ENCODE measurements around the gene AUTS2.

AUTS2 gene

DNA sequence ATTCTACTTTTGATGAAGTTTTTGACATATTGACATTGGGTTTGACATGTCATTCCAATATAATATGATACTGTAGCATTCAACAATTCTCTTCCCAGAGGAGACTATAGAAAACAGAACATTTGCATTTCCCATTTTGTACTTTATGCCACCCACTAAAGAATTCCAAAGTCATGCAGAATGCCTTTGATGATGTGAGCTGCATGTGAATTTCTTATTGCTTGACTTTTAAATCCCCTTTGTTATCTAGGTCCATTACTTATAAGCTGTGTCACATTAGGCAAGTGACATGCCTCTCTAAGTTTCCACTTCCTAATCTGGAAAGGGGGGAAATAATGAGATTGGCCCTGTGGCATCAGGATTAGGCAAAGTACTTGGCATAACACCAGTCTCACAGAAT is 436.7 kb downstream of the AUTS2 start:
- no peak overlapping the region for H3K9ac ChIP-seq (ENCODE audit: low read length in 2 of 2)
- no peaks in the 10 kb centered on the region for H3K27me3 ChIP-seq (ENCODE audit: control insufficient read depth in 1 of 2, insufficient read depth in 2 of 2, low read length in 2 of 2)
- no peak overlapping the region for H3K27ac ChIP-seq (ENCODE audit: low read length)
- no peak overlapping the region for H3K4me3 ChIP-seq (ENCODE audit: low read length in 2 of 2)
- H3K9me3 ChIP-seq (ENCODE audit: control insufficient read depth in 2 of 2, low read length in 2 of 2), result no peaks in the 10 kb centered on the region
- no peaks in the 10 kb centered on the region for H3K4me1 ChIP-seq (ENCODE audit: control insufficient read depth, insufficient read depth, low read length)
- no peaks in the 10 kb centered on the region for H3K36me3 ChIP-seq (ENCODE audit: control insufficient read depth in 2 of 2, insufficient read depth in 2 of 2, low read length in 2 of 2)

- Histone ChIP-seq H3K27me3 (ENCODE audit: control insufficient read depth in 1 of 2, insufficient read depth in 2 of 2, low read length in 2 of 2) (no peaks in the 10 kb centered on the region), H3K9ac (ENCODE audit: low read length in 2 of 2) (no peak overlapping the region), H3K9me3 (ENCODE audit: control insufficient read depth in 2 of 2, low read length in 2 of 2) (no peaks in the 10 kb centered on the region), H3K36me3 (ENCODE audit: control insufficient read depth in 2 of 2, insufficient read depth in 2 of 2, low read length in 2 of 2) (no peaks in the 10 kb centered on the region), H3K27ac (ENCODE audit: low read length) (no peak overlapping the region), H3K4me1 (ENCODE audit: control insufficient read depth, insufficient read depth, low read length) (no peaks in the 10 kb centered on the region), H3K4me3 (ENCODE audit: low read length in 2 of 2) (no peak overlapping the region)
Observed at GRCh38 chr7:70035519-70035918, 437.2 kb downstream of the AUTS2 start.

DNA sequence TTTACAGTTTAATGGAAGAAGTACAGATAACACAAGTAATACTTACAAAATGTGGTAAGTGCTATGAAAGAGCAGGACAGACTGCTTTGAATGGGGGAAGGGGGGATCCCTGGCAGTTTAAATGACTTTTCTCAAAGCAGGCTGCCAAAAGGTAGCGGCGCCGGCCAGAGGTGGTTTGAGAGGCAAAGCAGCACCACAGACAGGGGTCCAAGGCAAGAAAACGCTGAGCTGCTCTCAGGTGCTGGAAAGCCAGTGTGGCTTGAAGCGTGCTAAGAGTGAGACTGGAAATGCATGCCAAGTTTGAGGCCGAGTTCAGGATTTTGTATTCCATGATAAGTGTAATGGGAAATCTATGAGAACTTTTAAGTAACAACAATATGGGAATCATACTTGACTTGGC is 437.7 kb downstream of the AUTS2 start:
- Histone ChIP-seq H3K27ac (ENCODE audit: low read length) (no peak overlapping the region), H3K4me3 (ENCODE audit: low read length in 2 of 2) (no peak overlapping the region), H3K4me1 (ENCODE audit: control insufficient read depth, insufficient read depth, low read length) (no peaks in the 10 kb centered on the region), H3K9ac (ENCODE audit: low read length in 2 of 2) (no peak overlapping the region), H3K36me3 (ENCODE audit: control insufficient read depth in 2 of 2, insufficient read depth in 2 of 2, low read length in 2 of 2) (no peaks in the 10 kb centered on the region), H3K9me3 (ENCODE audit: control insufficient read depth in 2 of 2, low read length in 2 of 2) (no peaks in the 10 kb centered on the region), H3K27me3 (ENCODE audit: control insufficient read depth in 1 of 2, insufficient read depth in 2 of 2, low read length in 2 of 2) (no peaks in the 10 kb centered on the region)

DNA sequence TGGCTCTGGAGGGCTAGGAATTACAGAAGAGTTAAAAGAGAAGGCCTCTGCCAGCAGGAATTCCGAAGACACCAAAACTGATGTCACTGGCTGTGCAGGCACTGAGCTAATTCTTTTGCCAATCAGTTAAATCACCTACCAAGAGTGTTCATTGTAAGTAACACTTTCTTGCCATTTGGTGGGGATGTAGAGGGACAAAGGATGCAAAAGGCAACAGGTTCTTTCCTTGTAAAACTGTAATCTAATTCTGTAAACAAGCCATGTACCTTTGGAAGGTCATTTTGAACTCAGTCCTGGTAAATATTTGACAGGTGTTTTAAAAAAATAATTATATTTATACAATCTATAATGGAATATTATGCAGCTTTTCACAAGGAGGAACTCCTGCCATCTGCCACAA is 438.4 kb downstream of the AUTS2 start:
- Histone ChIP-seq H3K4me3 (ENCODE audit: low read length in 2 of 2) (no peak overlapping the region), H3K9ac (ENCODE audit: low read length in 2 of 2) (no peak overlapping the region), H3K4me1 (ENCODE audit: control insufficient read depth, insufficient read depth, low read length) (no peaks in the 10 kb centered on the region), H3K27me3 (ENCODE audit: control insufficient read depth in 1 of 2, insufficient read depth in 2 of 2, low read length in 2 of 2) (no peaks in the 10 kb centered on the region), H3K36me3 (ENCODE audit: control insufficient read depth in 2 of 2, insufficient read depth in 2 of 2, low read length in 2 of 2) (no peaks in the 10 kb centered on the region), H3K9me3 (ENCODE audit: control insufficient read depth in 2 of 2, low read length in 2 of 2) (no peaks in the 10 kb centered on the region), H3K27ac (ENCODE audit: low read length) (no peak overlapping the region)

DNA sequence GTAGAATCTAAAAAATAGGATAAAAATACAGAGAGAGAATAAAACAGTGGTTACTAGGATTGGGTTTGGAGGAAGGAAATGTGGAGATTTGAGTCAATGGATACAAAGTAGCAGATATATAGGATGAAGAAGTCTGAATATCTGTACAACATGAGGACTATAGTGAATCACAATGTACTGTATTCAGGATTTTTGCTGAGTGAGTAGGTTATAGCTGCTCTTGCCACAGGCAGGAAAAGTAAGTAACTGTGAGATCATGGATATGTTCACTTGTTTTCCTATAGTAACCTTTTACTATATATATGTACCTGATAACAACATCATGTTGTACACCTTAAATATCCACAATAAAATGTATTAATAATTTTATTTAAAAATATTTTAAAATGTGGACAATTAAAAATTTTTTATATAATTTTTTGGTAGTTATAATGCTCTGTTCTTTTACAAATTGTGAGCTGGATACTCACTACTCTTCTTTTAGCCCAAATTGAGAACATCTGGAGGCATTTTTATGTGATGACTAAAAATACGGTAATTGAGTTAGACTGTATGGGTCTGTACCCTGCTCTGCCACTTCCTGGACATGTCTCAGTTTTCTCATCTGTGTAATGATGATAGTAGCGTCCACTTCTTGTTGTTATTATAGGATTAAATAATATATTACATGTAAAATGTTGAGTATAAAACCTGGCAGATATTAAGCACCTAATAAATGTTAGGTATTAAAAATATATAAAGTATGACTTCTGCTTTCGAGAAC is 439.1 kb downstream of the AUTS2 start:
- H3K27ac ChIP-seq (ENCODE audit: low read length), result no peak overlapping the region
- no peaks in the 10 kb centered on the region for H3K36me3 ChIP-seq (ENCODE audit: control insufficient read depth in 2 of 2, insufficient read depth in 2 of 2, low read length in 2 of 2)
- no peaks in the 10 kb centered on the region for H3K4me1 ChIP-seq (ENCODE audit: control insufficient read depth, insufficient read depth, low read length)
- H3K9ac ChIP-seq (ENCODE audit: low read length in 2 of 2), result no peak overlapping the region
- no peaks in the 10 kb centered on the region for H3K9me3 ChIP-seq (ENCODE audit: control insufficient read depth in 2 of 2, low read length in 2 of 2)
- H3K27me3 ChIP-seq (ENCODE audit: control insufficient read depth in 1 of 2, insufficient read depth in 2 of 2, low read length in 2 of 2), result no peaks in the 10 kb centered on the region
- H3K4me3 ChIP-seq (ENCODE audit: low read length in 2 of 2), result no peak overlapping the region

DNA sequence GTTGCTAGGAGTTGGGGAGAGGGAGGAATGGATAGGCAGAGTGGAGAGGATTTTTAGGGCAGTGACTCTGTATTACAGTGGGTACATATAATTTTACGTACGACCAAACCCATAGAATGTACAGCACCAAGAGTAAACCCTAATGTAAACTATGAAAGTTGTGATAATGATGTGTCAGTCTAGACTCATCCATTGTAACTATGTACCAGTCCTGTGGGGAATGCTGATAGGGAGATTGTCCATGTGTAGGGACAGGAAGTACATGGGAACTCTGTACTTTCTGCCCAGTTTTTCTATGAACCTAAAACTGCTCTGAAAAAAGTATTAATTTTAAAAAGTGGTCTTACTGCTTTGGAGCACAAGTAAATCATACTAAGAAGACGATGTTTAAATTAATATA is 441.8 kb downstream of the AUTS2 start:
- no peaks in the 10 kb centered on the region for H3K4me1 ChIP-seq (ENCODE audit: control insufficient read depth, insufficient read depth, low read length)
- no peak overlapping the region for H3K27ac ChIP-seq (ENCODE audit: low read length)
- H3K27me3 ChIP-seq (ENCODE audit: control insufficient read depth in 1 of 2, insufficient read depth in 2 of 2, low read length in 2 of 2), result no peaks in the 10 kb centered on the region
- H3K4me3 ChIP-seq (ENCODE audit: low read length in 2 of 2), result no peak overlapping the region
- no peaks in the 10 kb centered on the region for H3K9me3 ChIP-seq (ENCODE audit: control insufficient read depth in 2 of 2, low read length in 2 of 2)
- no peak overlapping the region for H3K9ac ChIP-seq (ENCODE audit: low read length in 2 of 2)
- H3K36me3 ChIP-seq (ENCODE audit: control insufficient read depth in 2 of 2, insufficient read depth in 2 of 2, low read length in 2 of 2), result no peaks in the 10 kb centered on the region

- Histone ChIP-seq H3K4me1 (ENCODE audit: control insufficient read depth, insufficient read depth, low read length) (no peaks in the 10 kb centered on the region), H3K27me3 (ENCODE audit: control insufficient read depth in 1 of 2, insufficient read depth in 2 of 2, low read length in 2 of 2) (no peaks in the 10 kb centered on the region), H3K9me3 (ENCODE audit: control insufficient read depth in 2 of 2, low read length in 2 of 2) (no peaks in the 10 kb centered on the region), H3K27ac (ENCODE audit: low read length) (no peak overlapping the region), H3K4me3 (ENCODE audit: low read length in 2 of 2) (no peak overlapping the region), H3K36me3 (ENCODE audit: control insufficient read depth in 2 of 2, insufficient read depth in 2 of 2, low read length in 2 of 2) (no peaks in the 10 kb centered on the region), H3K9ac (ENCODE audit: low read length in 2 of 2) (no peak overlapping the region)
Observed at GRCh38 chr7:70040970-70041766, 442.9 kb downstream of the AUTS2 start.

GRCh38 chr7:70042533-70042932 is 444.3 kb downstream of the AUTS2 start:
- Histone ChIP-seq H3K36me3 (ENCODE audit: control insufficient read depth in 2 of 2, insufficient read depth in 2 of 2, low read length in 2 of 2) (no peaks in the 10 kb centered on the region), H3K4me3 (ENCODE audit: low read length in 2 of 2) (no peak overlapping the region), H3K9me3 (ENCODE audit: control insufficient read depth in 2 of 2, low read length in 2 of 2) (no peaks in the 10 kb centered on the region), H3K4me1 (ENCODE audit: control insufficient read depth, insufficient read depth, low read length) (no peaks in the 10 kb centered on the region), H3K27ac (ENCODE audit: low read length) (no peak overlapping the region), H3K9ac (ENCODE audit: low read length in 2 of 2) (no peak overlapping the region), H3K27me3 (ENCODE audit: control insufficient read depth in 1 of 2, insufficient read depth in 2 of 2, low read length in 2 of 2) (no peaks in the 10 kb centered on the region)

DNA sequence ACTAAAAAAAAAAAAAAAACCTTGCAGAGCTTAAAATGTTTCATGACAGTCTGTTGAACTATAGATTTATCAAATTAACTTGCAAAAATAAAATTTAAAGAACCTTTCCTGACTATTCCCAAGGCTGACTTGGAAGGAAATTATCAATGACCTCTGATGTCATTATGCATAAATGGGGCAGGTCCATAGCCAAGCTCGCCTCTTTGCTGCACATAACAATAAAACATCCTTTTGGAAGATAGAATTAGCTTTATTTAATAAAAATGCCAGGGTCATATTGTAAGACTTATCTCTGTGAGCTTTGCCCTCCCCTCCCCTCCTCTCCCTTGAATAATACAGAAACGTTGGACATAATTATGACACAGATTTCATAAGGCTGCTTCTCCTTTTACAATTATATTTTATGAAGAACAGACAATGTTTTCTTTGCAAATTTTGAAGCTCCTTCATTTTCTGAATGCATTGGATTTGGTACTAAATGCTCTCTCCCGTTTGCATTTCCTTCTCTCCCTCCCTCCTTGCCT is 444.8 kb downstream of the AUTS2 start:
- H3K4me3 ChIP-seq (ENCODE audit: low read length in 2 of 2), result no peak overlapping the region
- H3K27ac ChIP-seq (ENCODE audit: low read length), result no peak overlapping the region
- H3K27me3 ChIP-seq (ENCODE audit: control insufficient read depth in 1 of 2, insufficient read depth in 2 of 2, low read length in 2 of 2), result no peaks in the 10 kb centered on the region
- H3K9me3 ChIP-seq (ENCODE audit: control insufficient read depth in 2 of 2, low read length in 2 of 2), result no peaks in the 10 kb centered on the region
- no peak overlapping the region for H3K9ac ChIP-seq (ENCODE audit: low read length in 2 of 2)
- H3K36me3 ChIP-seq (ENCODE audit: control insufficient read depth in 2 of 2, insufficient read depth in 2 of 2, low read length in 2 of 2), result no peaks in the 10 kb centered on the region
- H3K4me1 ChIP-seq (ENCODE audit: control insufficient read depth, insufficient read depth, low read length), result no peaks in the 10 kb centered on the region

DNA sequence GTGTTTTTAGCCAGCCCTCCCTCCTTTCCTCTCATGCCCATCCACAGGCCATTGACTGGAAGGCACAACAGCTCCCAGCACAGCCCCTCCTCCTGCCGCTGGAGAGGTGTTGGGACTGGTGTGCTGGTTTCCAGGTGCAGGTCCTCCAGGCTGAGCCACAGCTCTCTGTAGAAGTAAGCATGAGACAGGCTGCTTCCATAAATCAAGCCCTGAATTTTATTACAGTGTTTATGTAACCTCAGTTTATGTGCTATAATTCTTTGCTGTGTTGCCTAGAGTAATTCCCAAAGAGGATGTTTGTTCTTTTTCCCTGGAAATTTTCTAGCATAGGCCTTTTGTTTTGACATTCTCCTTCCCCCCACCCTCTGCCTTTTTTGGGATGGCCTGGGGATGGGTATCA is 445.8 kb downstream of the AUTS2 start:
- Histone ChIP-seq H3K27ac (ENCODE audit: low read length) (no peak overlapping the region), H3K9me3 (ENCODE audit: control insufficient read depth in 2 of 2, low read length in 2 of 2) (no peaks in the 10 kb centered on the region), H3K36me3 (ENCODE audit: control insufficient read depth in 2 of 2, insufficient read depth in 2 of 2, low read length in 2 of 2) (no peaks in the 10 kb centered on the region), H3K9ac (ENCODE audit: low read length in 2 of 2) (no peak overlapping the region), H3K4me3 (ENCODE audit: low read length in 2 of 2) (no peak overlapping the region), H3K4me1 (ENCODE audit: control insufficient read depth, insufficient read depth, low read length) (no peaks in the 10 kb centered on the region), H3K27me3 (ENCODE audit: control insufficient read depth in 1 of 2, insufficient read depth in 2 of 2, low read length in 2 of 2) (no peaks in the 10 kb centered on the region)

DNA sequence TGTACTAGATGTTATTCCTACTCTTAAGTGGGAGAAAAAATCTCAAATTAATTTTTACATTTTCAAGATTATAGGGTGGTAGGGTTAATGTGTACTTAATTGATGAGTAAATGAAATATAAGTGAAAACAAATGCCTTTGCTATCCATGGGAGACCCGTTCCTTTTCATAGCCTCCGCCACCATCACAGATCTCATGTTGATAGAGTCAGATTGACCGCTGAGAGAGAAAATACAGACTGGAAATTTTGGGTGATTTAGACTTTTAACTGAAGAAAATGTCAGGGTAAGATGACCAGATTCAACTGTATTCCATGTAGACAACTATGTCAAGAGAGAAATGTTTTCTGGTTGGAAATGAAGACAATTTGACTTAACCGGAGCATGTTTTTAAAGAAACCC is 446.2 kb downstream of the AUTS2 start:
- Histone ChIP-seq H3K9ac (ENCODE audit: low read length in 2 of 2) (no peak overlapping the region), H3K4me3 (ENCODE audit: low read length in 2 of 2) (no peak overlapping the region), H3K9me3 (ENCODE audit: control insufficient read depth in 2 of 2, low read length in 2 of 2) (no peaks in the 10 kb centered on the region), H3K36me3 (ENCODE audit: control insufficient read depth in 2 of 2, insufficient read depth in 2 of 2, low read length in 2 of 2) (no peaks in the 10 kb centered on the region), H3K27me3 (ENCODE audit: control insufficient read depth in 1 of 2, insufficient read depth in 2 of 2, low read length in 2 of 2) (no peaks in the 10 kb centered on the region), H3K4me1 (ENCODE audit: control insufficient read depth, insufficient read depth, low read length) (no peaks in the 10 kb centered on the region), H3K27ac (ENCODE audit: low read length) (no peak overlapping the region)
